Amygdala (tissue), 56 donors: ENCODE measurements around the gene BCL3.

Source experiments
- DNase-seq, 56 donors: peaks; one replicate each; lab custom pipeline; 2025; lab: John Stamatoyannopoulos, UW

Gene BCL3

DNA sequence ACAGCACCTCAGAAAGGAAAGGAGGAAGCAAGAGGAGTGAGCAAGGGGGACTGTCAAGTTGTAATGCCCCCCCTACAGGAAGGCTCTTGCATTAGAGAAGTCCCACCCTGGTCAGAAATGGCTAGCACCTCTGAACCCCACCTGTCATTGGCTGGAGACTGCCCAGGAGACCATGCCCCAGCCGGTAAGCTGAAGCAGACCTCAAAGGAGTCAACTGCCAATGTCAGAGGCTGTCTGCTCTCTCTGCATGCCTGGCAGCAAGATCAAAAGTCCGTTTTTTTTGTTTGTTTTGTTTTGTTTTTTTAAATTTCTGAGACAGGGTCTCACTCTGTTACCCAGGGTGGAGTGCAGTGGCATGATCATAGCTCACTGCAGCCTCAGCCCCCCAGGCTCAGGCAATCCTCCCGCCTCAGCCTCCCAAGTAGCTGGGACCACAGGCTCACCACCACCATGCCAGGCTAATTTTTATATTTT lies 8.1 kb upstream of the BCL3 start:
- DNase-seq: no peak

- no peak for DNase-seq
These were observed 7.2 kb upstream of the BCL3 start for GRCh38 chr19:44741258-44741731.

GRCh38 chr19:44741841-44742329 lies 6.6 kb upstream of the BCL3 start:
- peak in 55 of 56 donors; percentile 17 to 90 (median 78) for DNase-seq

- no peak for DNase-seq
These were observed 6.0 kb upstream of the BCL3 start for GRCh38 chr19:44742330-44743061.

- no peak for DNase-seq
These were observed 3.6 kb upstream of the BCL3 start for GRCh38 chr19:44744871-44745332.

DNA sequence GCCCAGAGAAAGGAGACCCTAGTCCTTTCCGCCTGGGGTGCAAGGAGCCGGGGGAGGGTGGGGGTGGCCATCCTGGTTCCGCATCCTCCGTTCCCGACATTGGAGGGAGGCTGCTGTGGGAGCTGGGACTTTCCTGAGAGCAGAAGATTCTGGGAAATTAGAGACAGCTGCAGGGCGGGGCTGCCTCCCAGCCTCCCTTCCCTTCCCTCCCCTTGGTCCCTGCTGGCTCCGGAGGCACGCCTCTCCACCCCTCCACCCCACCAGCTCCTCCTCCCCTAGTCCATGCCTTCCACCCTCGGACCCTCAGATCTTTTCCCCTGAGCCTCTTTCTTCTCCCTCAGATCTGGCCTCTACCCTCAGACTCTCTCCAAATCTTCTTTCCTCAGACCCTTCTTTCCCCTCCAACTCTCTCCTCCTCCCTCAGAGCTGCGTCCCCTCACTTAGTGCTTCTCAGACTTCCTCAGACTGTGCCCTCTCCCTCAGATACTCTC lies 3.1 kb upstream of the BCL3 start:
- DNase-seq: no peak

DNA sequence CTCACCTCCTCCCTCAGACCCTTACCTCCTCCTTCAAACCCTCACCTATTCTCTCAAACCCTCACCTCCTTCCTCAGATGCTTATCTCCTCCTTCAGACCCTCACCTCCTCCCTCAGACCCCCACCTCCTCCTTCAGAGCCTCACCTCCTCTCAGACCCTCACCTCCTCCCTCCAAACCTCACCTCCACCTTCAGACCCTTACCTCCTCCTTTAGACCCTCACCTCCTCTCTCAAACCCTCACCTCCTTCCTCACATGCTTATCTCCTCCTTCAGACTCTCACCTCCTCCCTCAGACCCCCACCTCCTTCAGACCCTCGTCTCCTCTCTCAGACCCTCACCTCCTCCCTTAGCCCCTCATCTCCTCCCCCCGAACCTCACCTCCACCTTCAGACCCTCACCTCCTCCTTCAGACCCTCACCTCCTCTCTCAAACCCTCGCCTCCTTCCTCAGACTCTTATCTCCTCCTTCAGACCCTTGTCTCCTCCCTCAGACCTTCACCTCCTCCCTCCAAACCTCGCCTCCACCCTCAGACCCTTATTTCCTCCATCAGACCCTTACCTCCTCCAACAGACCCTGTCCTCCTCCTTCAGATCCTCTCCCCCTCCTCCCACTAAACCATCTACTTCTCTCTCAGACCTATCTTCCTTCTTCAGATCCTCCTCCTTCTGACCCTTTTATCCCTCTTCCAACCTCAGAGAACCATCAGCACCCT lies 2.5 kb upstream of the BCL3 start:
- no peak for DNase-seq

DNA sequence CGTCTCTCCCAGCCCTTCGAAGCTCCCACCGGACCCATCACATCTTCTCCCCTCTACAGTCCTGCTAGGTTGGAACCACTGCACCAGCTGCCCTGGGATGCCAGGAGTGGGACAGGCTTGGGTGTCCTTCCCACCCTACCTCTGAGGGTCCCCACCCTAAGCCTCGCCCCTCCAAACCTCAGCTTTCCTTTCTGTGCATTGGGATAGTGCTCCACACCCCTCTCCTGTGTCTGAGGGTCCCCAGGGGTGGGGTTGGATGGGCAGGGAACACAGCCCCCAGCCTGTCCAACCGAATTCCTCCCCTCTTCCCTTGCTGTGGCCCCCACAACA lies 1.9 kb upstream of the BCL3 start:
- DNase-seq: no peak

GRCh38 chr19:44746946-44747738 lies 1.4 kb upstream of the BCL3 start:
- peak in 43 of 56 donors; percentile 7 to 86 (median 49) for DNase-seq

DNA sequence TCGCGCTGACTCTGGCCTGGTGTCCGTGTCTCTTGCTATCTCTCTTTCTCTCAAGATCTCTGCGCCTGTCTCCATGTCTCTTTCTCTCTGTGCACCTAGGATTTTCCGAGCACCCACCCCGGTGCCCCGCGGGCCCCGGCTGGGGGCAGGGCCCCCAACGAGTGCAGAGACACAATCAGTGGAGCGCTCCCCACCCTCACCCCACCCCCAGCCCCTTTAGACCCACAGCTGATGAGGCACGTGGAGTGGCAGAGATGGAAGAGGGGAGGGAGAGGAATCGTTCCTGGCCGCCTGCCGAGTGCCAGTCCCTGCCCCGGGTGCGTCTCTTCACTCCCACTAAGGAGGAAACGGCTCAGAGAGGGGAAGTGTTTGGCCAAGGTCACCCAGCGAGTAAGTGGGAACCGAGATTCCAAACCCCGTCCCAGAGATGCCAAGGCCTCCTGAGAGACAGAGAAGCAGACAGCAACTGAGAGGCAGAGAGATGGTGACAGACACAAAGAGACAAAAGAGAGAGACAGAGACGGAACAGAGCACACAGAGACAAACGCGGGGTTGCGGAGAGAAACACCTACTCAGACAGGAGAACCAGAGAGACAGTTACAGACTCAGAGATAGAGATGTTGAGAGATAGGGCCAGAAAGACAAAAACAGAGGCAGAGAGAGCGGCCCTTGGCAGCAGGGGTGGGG lies 626 bp upstream of the BCL3 start:
- DNase-seq: peak in 14 of 56 donors; percentile 4 to 63 (median 31)

- no peak for DNase-seq
These were observed 784 bp downstream of the BCL3 start for GRCh38 chr19:44749292-44749691.

DNA sequence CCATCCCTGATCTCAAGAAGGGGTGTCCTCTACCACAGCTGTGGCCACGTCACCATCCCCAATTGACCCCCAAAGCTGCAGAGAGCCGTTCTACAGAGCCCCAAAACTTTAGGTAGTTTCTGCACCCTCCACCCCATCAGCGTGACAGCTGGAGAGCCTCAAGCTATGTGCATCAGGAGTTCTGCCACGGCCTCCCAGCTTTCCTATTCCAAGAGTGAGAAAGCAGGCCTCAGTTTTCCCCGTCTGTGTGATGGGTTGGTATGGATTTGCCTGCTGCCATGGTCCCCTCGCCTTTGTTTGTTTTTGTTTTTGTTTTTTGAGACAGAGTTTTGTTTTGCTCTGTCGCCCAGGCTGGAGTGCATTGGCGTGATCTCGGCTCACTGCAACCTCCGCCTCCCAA lies 1.5 kb downstream of the BCL3 start:
- DNase-seq: no peak

DNA sequence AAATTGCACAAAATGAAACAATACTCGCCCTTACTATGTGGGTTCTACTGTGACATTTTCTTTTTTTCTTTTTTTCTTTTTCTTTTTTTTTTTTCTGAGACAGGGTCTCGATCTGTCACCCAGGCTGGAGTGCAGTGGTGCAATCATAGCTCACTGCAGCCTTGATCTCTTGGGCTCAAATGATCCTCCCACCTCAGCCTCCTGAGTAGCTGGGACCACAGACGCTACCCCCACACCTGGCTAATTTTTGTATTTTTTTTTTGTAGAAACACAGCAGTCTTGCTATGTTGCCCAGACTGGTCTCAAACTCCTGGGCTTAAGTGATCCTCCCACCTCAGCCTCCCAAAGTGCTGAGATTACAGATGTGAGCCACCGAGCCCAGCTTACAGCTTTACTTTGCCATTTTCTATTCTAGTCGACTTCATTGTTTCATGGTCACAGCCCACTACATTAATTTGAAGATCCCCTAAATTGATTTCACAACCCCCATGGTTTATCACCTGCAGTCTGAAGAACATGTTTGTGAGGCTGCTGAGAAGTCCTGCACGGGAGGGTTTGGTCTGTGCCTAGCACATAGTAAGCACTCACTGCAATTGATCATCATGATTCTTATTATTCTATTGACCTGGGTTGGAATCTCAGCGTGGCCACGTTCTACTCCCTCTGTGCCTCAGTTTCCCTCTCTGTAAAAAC lies 3.8 kb downstream of the BCL3 start:
- DNase-seq: no peak

DNA sequence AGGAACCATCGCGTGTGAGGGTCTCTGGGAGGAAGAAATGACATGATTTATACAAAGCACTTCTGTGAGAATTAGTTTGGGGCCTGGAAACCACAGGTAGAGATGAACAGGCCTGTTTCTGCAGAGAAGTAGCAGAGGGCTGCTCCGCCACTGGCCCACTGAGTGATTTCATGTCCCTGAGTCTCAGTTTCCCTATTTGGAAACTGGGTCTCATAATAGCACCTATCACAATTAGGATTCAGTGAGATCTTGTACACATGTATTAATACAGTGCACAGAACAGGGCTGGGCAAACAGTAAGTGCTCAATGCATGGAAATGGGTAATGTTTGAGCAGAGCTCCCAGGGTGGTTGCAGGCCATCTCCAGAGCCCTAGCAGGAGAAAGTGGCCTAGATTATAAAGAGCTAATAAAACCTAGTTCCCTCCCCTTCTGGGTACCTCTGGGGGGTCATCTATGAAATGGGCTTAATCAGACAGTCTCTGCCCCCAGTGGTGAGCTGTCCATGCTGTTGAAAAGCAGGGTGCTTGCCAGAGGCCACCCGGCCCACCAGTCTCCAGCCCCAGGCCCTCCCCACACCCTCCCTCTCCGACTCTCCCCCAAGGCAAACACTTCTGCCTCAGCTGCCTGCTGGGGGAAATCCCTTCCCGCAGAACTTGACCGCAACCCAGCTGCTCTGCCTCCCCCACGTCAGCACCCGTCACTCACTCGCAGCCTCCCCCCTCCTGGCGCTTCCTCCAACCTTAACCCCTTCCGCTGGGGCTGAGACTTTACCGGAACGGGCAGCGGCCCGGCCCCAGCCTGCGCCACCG lies 4.5 kb downstream of the BCL3 start:
- peak in 38 of 56 donors; percentile 4 to 56 (median 31) for DNase-seq

DNA sequence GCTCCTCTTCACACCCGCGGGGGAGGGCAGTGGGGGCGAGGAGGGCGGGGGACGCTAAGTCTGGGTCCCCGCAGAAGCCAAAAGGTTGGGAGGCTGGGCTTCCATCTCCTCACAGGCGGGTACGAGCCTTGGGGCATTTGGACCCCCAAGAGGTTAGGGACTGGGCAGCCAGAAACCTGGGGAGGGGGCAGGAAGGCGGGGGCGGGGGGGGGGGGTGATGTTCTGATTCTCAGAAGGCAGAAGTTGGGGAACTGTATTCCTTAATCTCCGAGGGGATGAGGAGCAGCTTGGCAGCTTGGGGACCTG lies 5.1 kb downstream of the BCL3 start:
- no peak for DNase-seq

GRCh38 chr19:44753932-44754749 lies 5.6 kb downstream of the BCL3 start:
- DNase-seq: peak in 22 of 56 donors; percentile 1 to 34 (median 10)

GRCh38 chr19:44754750-44755080 lies 6.2 kb downstream of the BCL3 start:
- DNase-seq: no peak

- DNase-seq: no peak
These were observed 6.7 kb downstream of the BCL3 start for GRCh38 chr19:44755219-44755618.
